ENCODE measurements around the gene EXOC5.

Gene EXOC5

GRCh38 chr14:57168138-57168679 lies 100.5 kb downstream of the EXOC5 start:
- FAIRE-seq: no peak
- DNase-seq (ENCODE audit: low spot score): peak; percentile 3

GRCh38 chr14:57161583-57162234 lies 107.0 kb downstream of the EXOC5 start:
- FAIRE-seq: no peak
- DNase-seq (ENCODE audit: low spot score): no peak

- DNase-seq (ENCODE audit: low spot score) (no peak), FAIRE-seq (no peak)
These were observed 108.4 kb downstream of the EXOC5 start for GRCh38 chr14:57160333-57160732.

DNA sequence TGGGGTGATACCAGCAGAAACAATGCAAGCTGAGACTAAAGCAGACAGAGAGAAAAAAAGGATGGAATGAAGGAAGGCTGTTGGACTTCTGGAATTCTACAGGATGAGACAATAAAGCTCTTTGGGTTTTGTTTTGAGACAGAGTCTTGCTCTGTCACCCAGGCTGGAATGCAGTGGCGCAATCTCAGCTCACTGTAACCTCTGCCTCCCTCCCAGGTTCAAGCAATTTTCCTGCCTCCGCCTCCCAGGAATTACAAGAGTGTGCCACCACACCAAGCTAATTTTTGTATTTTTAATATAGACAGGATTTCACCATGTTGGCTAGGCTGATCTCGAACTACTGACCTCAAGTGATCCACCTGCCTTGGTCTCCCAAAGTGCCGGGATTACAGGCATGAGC lies 115.4 kb downstream of the EXOC5 start:
- DNase-seq (ENCODE audit: low spot score) (no peak), FAIRE-seq (no peak)
